ENCODE measurements around the gene HEMGN. TPM values are rescaled to one million over a fixed set of nuclear protein-coding genes. Genes with fewer than 3 reads are reported as not detected.
"Not testable (repeated sequence)": the region's sequence is repeated elsewhere in the genome, so short reads cannot be mapped to it uniquely, and the experiment has no call there.

The HEMGN gene
- total RNA-seq, 1 donor from 2014 or later, result 30.3 TPM

GRCh38 chr9:97966493-97966892 lies 28.5 kb upstream of the HEMGN start:
- no peak for DNase-seq (ENCODE audit: low spot score)

GRCh38 chr9:97964901-97965300 lies 26.9 kb upstream of the HEMGN start:
- no peak for DNase-seq (ENCODE audit: low spot score)

- no peak for DNase-seq (ENCODE audit: low spot score)
Measured at GRCh38 chr9:97963232-97963631, 25.3 kb upstream of the HEMGN start.

- no peak for DNase-seq (ENCODE audit: low spot score)
Measured at GRCh38 chr9:97962575-97962974, 24.6 kb upstream of the HEMGN start.

- DNase-seq (ENCODE audit: low spot score), result no peak
Measured at GRCh38 chr9:97962136-97962535, 24.2 kb upstream of the HEMGN start.

- no peak for DNase-seq (ENCODE audit: low spot score)
Measured at GRCh38 chr9:97961361-97961760, 23.4 kb upstream of the HEMGN start.

- not testable (repeated sequence) for DNase-seq (ENCODE audit: low spot score)
Measured at GRCh38 chr9:97960678-97961328, 22.8 kb upstream of the HEMGN start.

GRCh38 chr9:97959585-97959984 lies 21.6 kb upstream of the HEMGN start:
- DNase-seq (ENCODE audit: low spot score), result no peak

- no peak for DNase-seq (ENCODE audit: low spot score)
Measured at GRCh38 chr9:97958812-97959511, 21.0 kb upstream of the HEMGN start.

GRCh38 chr9:97956331-97956730 lies 18.4 kb upstream of the HEMGN start:
- no peak for DNase-seq (ENCODE audit: low spot score)

- no peak for DNase-seq (ENCODE audit: low spot score)
Measured at GRCh38 chr9:97954550-97954989, 16.6 kb upstream of the HEMGN start.

- not testable (repeated sequence) for DNase-seq (ENCODE audit: low spot score)
Measured at GRCh38 chr9:97950873-97951272, 12.9 kb upstream of the HEMGN start.

- DNase-seq (ENCODE audit: low spot score), result not testable (repeated sequence)
Measured at GRCh38 chr9:97947094-97947493, 9.1 kb upstream of the HEMGN start.

- DNase-seq (ENCODE audit: low spot score), result not testable (repeated sequence)
Measured at GRCh38 chr9:97945470-97945869, 7.5 kb upstream of the HEMGN start.

- no peak for DNase-seq (ENCODE audit: low spot score)
Measured at GRCh38 chr9:97944612-97945011, 6.6 kb upstream of the HEMGN start.

GRCh38 chr9:97943308-97943855 lies 5.4 kb upstream of the HEMGN start:
- DNase-seq (ENCODE audit: low spot score), result no peak

GRCh38 chr9:97941323-97941722 lies 3.4 kb upstream of the HEMGN start:
- no peak for DNase-seq (ENCODE audit: low spot score)

- DNase-seq (ENCODE audit: low spot score), result no peak
Measured at GRCh38 chr9:97940741-97941140, 2.8 kb upstream of the HEMGN start.

GRCh38 chr9:97940233-97940632 lies 2.3 kb upstream of the HEMGN start:
- DNase-seq (ENCODE audit: low spot score), result no peak

- DNase-seq (ENCODE audit: low spot score), result no peak
Measured at GRCh38 chr9:97936998-97937397, 974 bp downstream of the HEMGN start.

- DNase-seq (ENCODE audit: low spot score), result no peak
Measured at GRCh38 chr9:97935276-97935675, 2.7 kb downstream of the HEMGN start.

- DNase-seq (ENCODE audit: low spot score), result no peak
Measured at GRCh38 chr9:97934321-97935115, 3.5 kb downstream of the HEMGN start.

All from umbilical cord (tissue), 2 donors.